Keratinocyte (primary cell): ENCODE results near the gene TMA7. TPM values are rescaled to one million over a fixed set of nuclear protein-coding genes. Genes with fewer than 3 reads are reported as not detected.

ENCODE experiments used
- DNase-seq: peaks from one replicate; pipeline ENCODE4 v3.0.0-alpha.2; 2011; ENCODE audit warnings: low read depth, missing footprints, low spot score
- FAIRE-seq: peaks from 2 replicates; lab custom pipeline; 2011; peaks lifted over from hg19 to GRCh38; lab: Jason Lieb, UNC
- H2AFZ ChIP-seq: 2 replicates; pipeline ENCODE4 v1.6.0; 2012; ENCODE audit warnings: low read length, control low read depth, inconsistent platforms; ENCODE audit not compliant: control insufficient read depth
- H3K27ac ChIP-seq: 2 replicates; pipeline ENCODE4 v1.5.1; 2011; ENCODE audit warnings: low read length; ENCODE audit not compliant: control insufficient read depth, insufficient read depth
- H3K27me3 ChIP-seq: 3 replicates; pipeline ENCODE4 v1.6.0; 2011; ENCODE audit warnings: low read length; ENCODE audit not compliant: control insufficient read depth, insufficient read depth; ENCODE audit errors: extremely low read depth
- H3K36me3 ChIP-seq, 2 experiments: 2 replicates in 1 of 2; 3 replicates in 1 of 2; pipeline ENCODE4 v1.5.1; 2011; ENCODE audit warnings: low read length in 2 of 2, mild to moderate bottlenecking in 1 of 2; ENCODE audit not compliant: control insufficient read depth in 2 of 2, insufficient read depth in 2 of 2; ENCODE audit errors: extremely low read depth in 1 of 2
- H3K4me1 ChIP-seq: 3 replicates; pipeline ENCODE4 v1.5.1; 2011; ENCODE audit warnings: low read length; ENCODE audit not compliant: control insufficient read depth, insufficient read depth; ENCODE audit errors: extremely low read depth
- H3K4me2 ChIP-seq: 3 replicates; pipeline ENCODE4 v1.6.0; 2011; ENCODE audit warnings: low read depth, low read length; ENCODE audit not compliant: control insufficient read depth, insufficient read depth; ENCODE audit errors: extremely low read depth
- H3K4me3 ChIP-seq, 3 experiments: fragments of 200-600 bp in 1 of 3; sonication (generic) in 1 of 3; 2 replicates in 2 of 3; 3 replicates in 1 of 3; pipeline ENCODE4 v1.5.1; 2011 to 2016; ENCODE audit warnings: low read length in 3 of 3, mild to moderate bottlenecking in 3 of 3, control low read depth in 2 of 3, inconsistent platforms in 1 of 3, low read depth in 1 of 3, mixed read lengths in 1 of 3, mixed run types in 1 of 3, moderate library complexity in 1 of 3; ENCODE audit not compliant: control insufficient read depth in 2 of 3, insufficient read depth in 2 of 3; ENCODE audit errors: extremely low read depth in 1 of 3
- H3K79me2 ChIP-seq: 2 replicates; pipeline ENCODE4 v1.6.0; 2012; ENCODE audit warnings: low read length; ENCODE audit not compliant: control insufficient read depth, insufficient read depth
- H3K9ac ChIP-seq: 3 replicates; pipeline ENCODE4 v1.6.0; 2011; ENCODE audit warnings: low read length; ENCODE audit not compliant: control insufficient read depth, insufficient read depth; ENCODE audit errors: extremely low read depth
- H3K9me1 ChIP-seq: 3 replicates; pipeline ENCODE4 v1.6.0; 2011; ENCODE audit warnings: low read length; ENCODE audit not compliant: control insufficient read depth, insufficient read depth; ENCODE audit errors: extremely low read depth
- H3K9me3 ChIP-seq: 2 replicates; pipeline ENCODE4 v1.5.1; 2012; ENCODE audit warnings: low read depth, low read length; ENCODE audit not compliant: control insufficient read depth
- H4K20me1 ChIP-seq: 3 replicates; pipeline ENCODE4 v1.6.0; 2011; ENCODE audit warnings: low read length; ENCODE audit not compliant: control insufficient read depth, insufficient read depth; ENCODE audit errors: extremely low read depth
- CTCF ChIP-seq, 3 experiments: IDR thresholded peaks in 1 of 3; conservative IDR thresholded peaks in 1 of 3; optimal IDR thresholded peaks in 1 of 3; 2 replicates in 2 of 3; 3 replicates in 1 of 3; pipeline versions ENCODE3 to v1.5.1; 2011; ENCODE audit warnings: low read length in 3 of 3, mild to moderate bottlenecking in 3 of 3, moderate library complexity in 2 of 3, control low read depth in 1 of 3, inconsistent platforms in 1 of 3; ENCODE audit not compliant: insufficient read depth in 2 of 3; ENCODE audit errors: extremely low read depth in 1 of 3
- EZH2 ChIP-seq: IDR thresholded peaks from one replicate; pipeline ENCODE4 v1.6.1; 2012; ENCODE audit warnings: inconsistent platforms, mild to moderate bottlenecking, low read length, moderate library complexity
- dilution Hi-C: fragments of 300-500 bp; cut with MboI; formaldehyde crosslinking; loops from one replicate; pipeline ENCODE4 v1.7.0; 2020; ENCODE audit warnings: low sequenced_read_pairs; ENCODE audit not compliant: extremely low pct_ligation_motif_present
- polyA plus RNA-seq, 5 experiments: library from polyadenylated mRNA; depleted of rRNA in 3 of 5; stranded (reverse) in 3 of 5; stranded (forward) in 1 of 5; unstranded in 1 of 5; fragments of >200 nt; gene quantifications; 1 replicate in 1 of 5; 2 replicates in 3 of 5; 3 replicates in 1 of 5; pipeline versions ENCODE4 v1.2.1 to v1.2.3, GENCODE V29; 2011 to 2012; ENCODE audit warnings: missing spikeins in 2 of 5, low read depth in 1 of 5, low replicate concordance in 1 of 5

TMA7 gene
- polyA plus RNA-seq, 1 donor (not counting 4 experiments of a cell fraction or from before 2014, with no cell fraction given) = 418 TPM

DNA sequence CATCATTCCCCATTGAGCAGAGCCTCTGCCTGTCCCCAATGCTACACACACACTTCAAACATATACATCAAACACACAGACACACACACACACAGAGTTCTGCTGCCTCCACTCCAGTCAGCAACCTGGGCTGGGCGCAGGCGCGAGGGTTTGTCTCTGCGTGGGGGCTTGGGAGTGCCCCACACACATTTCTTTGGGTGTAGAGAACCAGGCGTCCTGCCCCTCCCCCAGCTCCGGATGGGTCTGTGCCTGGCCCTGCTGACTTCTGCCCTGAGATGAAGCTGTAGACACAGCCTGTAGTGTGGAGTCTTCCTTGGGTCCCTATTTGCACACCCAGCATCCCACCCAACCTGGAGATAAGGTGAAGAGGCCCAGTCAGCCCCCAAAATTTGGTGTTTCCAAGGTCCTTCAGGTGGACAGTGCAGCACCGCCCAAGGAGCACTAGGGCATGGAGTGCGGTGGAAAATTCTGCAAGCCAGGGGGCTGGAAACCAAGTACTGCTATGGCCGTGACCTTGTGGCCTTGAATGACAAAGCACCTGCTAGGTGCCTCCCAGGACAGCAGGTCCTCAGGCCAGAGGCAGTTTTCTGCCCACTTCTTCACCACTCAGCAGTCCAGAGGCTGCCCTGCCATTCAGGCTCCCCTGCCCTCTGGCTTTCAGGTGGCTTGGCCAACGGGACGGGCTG, 41.2 kb upstream of the TMA7 start:
- TF ChIP-seq EZH2 (no peak), CTCF (optimal IDR thresholded peaks at IDR 0.05 in 1 of 3, IDR thresholded peaks at IDR 0.05 in 1 of 3, conservative IDR thresholded peaks at IDR 0.05 in 1 of 3; ENCODE audit: extremely low read depth in 1 of 3, insufficient read depth in 2 of 3, low read length in 3 of 3) (no peak)
- H4K20me1 ChIP-seq = no peaks in the 10 kb centered on the region
- H3K36me3 ChIP-seq = peaks cover 9 to 18% of the 10 kb centered on the region in 2 experiments
- H3K9me1 ChIP-seq = no peaks in the 10 kb centered on the region
- no peaks in the 10 kb centered on the region for H3K79me2 ChIP-seq
- FAIRE-seq = no peak
- dilution Hi-C loops = no loop called here
- no peak overlapping the region for H3K4me2 ChIP-seq
- DNase-seq = no peak
- H3K27ac ChIP-seq = no peak overlapping the region
- H3K4me1 ChIP-seq = peaks cover 23% of the 10 kb centered on the region
- H3K9me3 ChIP-seq = no peaks in the 10 kb centered on the region
- H3K27me3 ChIP-seq = no peaks in the 10 kb centered on the region
- H3K4me3 ChIP-seq = no peak overlapping the region
- H3K9ac ChIP-seq = no peak overlapping the region
- H2AFZ ChIP-seq = no peak overlapping the region

- H3K27ac ChIP-seq = no peak overlapping the region
- no peak overlapping the region for H3K4me2 ChIP-seq
- dilution Hi-C loops = no loop called here
- H3K4me3 ChIP-seq = no peak overlapping the region
- no peaks in the 10 kb centered on the region for H3K79me2 ChIP-seq
- H2AFZ ChIP-seq = no peak overlapping the region
- H3K4me1 ChIP-seq = peaks cover 23% of the 10 kb centered on the region
- no peaks in the 10 kb centered on the region for H3K9me3 ChIP-seq
- H3K9me1 ChIP-seq = no peaks in the 10 kb centered on the region
- TF ChIP-seq EZH2 (no peak), CTCF (optimal IDR thresholded peaks at IDR 0.05 in 1 of 3, IDR thresholded peaks at IDR 0.05 in 1 of 3, conservative IDR thresholded peaks at IDR 0.05 in 1 of 3; ENCODE audit: extremely low read depth in 1 of 3, insufficient read depth in 2 of 3, low read length in 3 of 3) (peak in 1 of 3 experiments; percentile 6)
- no peak for FAIRE-seq
- H3K27me3 ChIP-seq = no peaks in the 10 kb centered on the region
- H3K36me3 ChIP-seq = peaks cover 12 to 22% of the 10 kb centered on the region in 2 experiments
- H3K9ac ChIP-seq = no peak overlapping the region
- no peaks in the 10 kb centered on the region for H4K20me1 ChIP-seq
- no peak for DNase-seq
Measured at GRCh38 chr3:48399387-48400172, 40.5 kb upstream of the TMA7 start.
